ENCODE measurements around the gene JPT1.

JPT1 gene

GRCh38 chr17:75113798-75114551 lies 40.3 kb downstream of the JPT1 start:
- peak overlapping the region; percentile 61 for H3K4me3 ChIP-seq (ENCODE audit: low read depth, low read length)
- TF ChIP-seq CTCF (IDR thresholded peaks at IDR 0.05; ENCODE audit: low read depth, low read length, missing control alignments) = peak; percentile 94
- in situ Hi-C loops (cut with HindIII; ENCODE audit: low pct_ligation_motif_present, low sequenced_read_pairs) = no loop called here
- H3K27ac ChIP-seq = no peak overlapping the region
- no peaks in the 10 kb centered on the region for H3K27me3 ChIP-seq (replicated peaks)
- DNase-seq = peak; percentile 82
- peaks cover 2% of the 10 kb centered on the region for H3K36me3 ChIP-seq (replicated peaks)

GRCh38 chr17:75111777-75112335 lies 42.5 kb downstream of the JPT1 start:
- TF ChIP-seq CTCF (IDR thresholded peaks at IDR 0.05; ENCODE audit: low read depth, low read length, missing control alignments) = no peak
- Histone ChIP-seq H3K4me3 (ENCODE audit: low read depth, low read length) (no peak overlapping the region), H3K36me3 (replicated peaks) (peaks cover 2% of the 10 kb centered on the region), H3K27me3 (replicated peaks) (no peaks in the 10 kb centered on the region), H3K27ac (no peak overlapping the region)
- no peak for DNase-seq
- in situ Hi-C loops (cut with HindIII; ENCODE audit: low pct_ligation_motif_present, low sequenced_read_pairs) = no loop called here

- DNase-seq = no peak
- Histone ChIP-seq H3K27me3 (replicated peaks) (no peaks in the 10 kb centered on the region), H3K27ac (no peak overlapping the region), H3K4me3 (ENCODE audit: low read depth, low read length) (peak overlapping the region; percentile 76), H3K36me3 (replicated peaks) (no peaks in the 10 kb centered on the region)
- no peak for TF ChIP-seq CTCF (IDR thresholded peaks at IDR 0.05; ENCODE audit: low read depth, low read length, missing control alignments)
- in situ Hi-C loops (cut with HindIII; ENCODE audit: low pct_ligation_motif_present, low sequenced_read_pairs) = no loop called here
These were observed 43.9 kb downstream of the JPT1 start for GRCh38 chr17:75110234-75110937.

- H3K27me3 ChIP-seq (replicated peaks) = no peaks in the 10 kb centered on the region
- H3K36me3 ChIP-seq (replicated peaks) = no peaks in the 10 kb centered on the region
- H3K27ac ChIP-seq = no peak within 1 kb of the TSS
- DNase-seq = peak; percentile 69
- in situ Hi-C loops (cut with HindIII; ENCODE audit: low pct_ligation_motif_present, low sequenced_read_pairs) = no loop called here
- TF ChIP-seq CTCF (IDR thresholded peaks at IDR 0.05; ENCODE audit: low read depth, low read length, missing control alignments) = no peak
- peak within 1 kb of the TSS; percentile 76 for H3K4me3 ChIP-seq (ENCODE audit: low read depth, low read length)
These were observed 44.7 kb downstream of the JPT1 start, which contains the start of gene ARMC7 for GRCh38 chr17:75109407-75110233. TSS of gene ARMC7 (plus strand) at chr17:75109969. CDS start at chr17:75110289, 320 bp downstream.

GRCh38 chr17:75109046-75109406 lies 45.3 kb downstream of the JPT1 start:
- H3K27me3 ChIP-seq (replicated peaks) = no peaks in the 10 kb centered on the region
- H3K36me3 ChIP-seq (replicated peaks) = no peaks in the 10 kb centered on the region
- peak overlapping the region; percentile 76 for H3K4me3 ChIP-seq (ENCODE audit: low read depth, low read length)
- no peak for TF ChIP-seq CTCF (IDR thresholded peaks at IDR 0.05; ENCODE audit: low read depth, low read length, missing control alignments)
- H3K27ac ChIP-seq = no peak overlapping the region
- DNase-seq = no peak
- in situ Hi-C loops (cut with HindIII; ENCODE audit: low pct_ligation_motif_present, low sequenced_read_pairs) = no loop called here

All from brain microvascular endothelial cell (primary cell).